Neural cell (in vitro differentiated cells): Measurements from ENCODE around the gene SPAG8.

Source experiments
- EP300 ChIP-seq: fragments of 450-650 bp; conservative IDR thresholded peaks from 2 replicates; pipeline ENCODE4 v1.6.1; 2014; ENCODE audit warnings: antibody characterized with exemption, mild to moderate bottlenecking, moderate library complexity; ENCODE audit not compliant: poor library complexity, severe bottlenecking
- EZH2 ChIP-seq: fragments of 200-600, 300-800 bp; shearing (Covaris generic), sonication (generic); IDR thresholded peaks from 2 replicates; pipeline ENCODE4 v1.6.1; 2014; ENCODE audit warnings: antibody characterized with exemption, low read length, borderline replicate concordance, mild to moderate bottlenecking; ENCODE audit not compliant: insufficient read depth, poor library complexity, severe bottlenecking
- MXI1 ChIP-seq: fragments of 450-650 bp; conservative IDR thresholded peaks from 2 replicates; pipeline ENCODE4 v1.6.1; 2014; ENCODE audit warnings: antibody characterized with exemption, mild to moderate bottlenecking; ENCODE audit not compliant: poor library complexity, severe bottlenecking
- POLR2AphosphoS5 ChIP-seq: IDR thresholded peaks from 2 replicates; pipeline ENCODE4 v1.6.1; 2012
- RAD21 ChIP-seq: fragments of 450-650 bp; conservative IDR thresholded peaks from 2 replicates; pipeline ENCODE4 v1.6.1; 2014; ENCODE audit warnings: antibody characterized with exemption, mild to moderate bottlenecking, moderate library complexity
- SMC3 ChIP-seq: fragments of 450-650 bp; conservative IDR thresholded peaks from 2 replicates; pipeline ENCODE4 v1.6.1; 2014; ENCODE audit warnings: antibody characterized with exemption, mild to moderate bottlenecking, moderate library complexity; ENCODE audit not compliant: poor library complexity
- TAF1 ChIP-seq: IDR thresholded peaks from 2 replicates; pipeline ENCODE4 v1.6.1; 2012; ENCODE audit warnings: low read depth
- TF ChIP-seq, protein P1 (sequence below): fragments of 450-650 bp; IDR thresholded peaks from 2 replicates; pipeline ENCODE4 v1.5.1; 2014; ENCODE audit warnings: antibody characterized with exemption, mild to moderate bottlenecking, moderate library complexity; ENCODE audit not compliant: poor library complexity, severe bottlenecking

DNA sequence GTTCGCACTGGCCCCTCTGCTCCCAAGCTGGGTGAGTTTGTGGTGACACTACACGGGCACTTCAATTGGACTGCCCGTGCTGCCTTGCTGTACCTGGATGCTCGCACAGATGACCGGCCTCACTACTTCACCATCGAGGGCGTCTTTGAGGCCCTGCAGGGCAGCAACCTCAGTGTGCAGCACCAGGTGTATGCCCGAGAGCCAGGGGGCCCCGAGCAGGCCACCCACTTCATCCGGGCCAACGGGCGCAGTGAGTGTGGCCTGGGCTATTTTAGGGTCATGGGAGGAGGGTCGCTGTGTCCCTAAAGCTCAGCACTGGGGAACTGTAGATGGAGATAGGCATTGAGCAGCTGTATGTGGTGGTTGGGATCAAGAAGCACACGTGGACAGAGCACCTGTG, 19.2 kb downstream of the SPAG8 start:
- TF ChIP-seq, protein P1, sequence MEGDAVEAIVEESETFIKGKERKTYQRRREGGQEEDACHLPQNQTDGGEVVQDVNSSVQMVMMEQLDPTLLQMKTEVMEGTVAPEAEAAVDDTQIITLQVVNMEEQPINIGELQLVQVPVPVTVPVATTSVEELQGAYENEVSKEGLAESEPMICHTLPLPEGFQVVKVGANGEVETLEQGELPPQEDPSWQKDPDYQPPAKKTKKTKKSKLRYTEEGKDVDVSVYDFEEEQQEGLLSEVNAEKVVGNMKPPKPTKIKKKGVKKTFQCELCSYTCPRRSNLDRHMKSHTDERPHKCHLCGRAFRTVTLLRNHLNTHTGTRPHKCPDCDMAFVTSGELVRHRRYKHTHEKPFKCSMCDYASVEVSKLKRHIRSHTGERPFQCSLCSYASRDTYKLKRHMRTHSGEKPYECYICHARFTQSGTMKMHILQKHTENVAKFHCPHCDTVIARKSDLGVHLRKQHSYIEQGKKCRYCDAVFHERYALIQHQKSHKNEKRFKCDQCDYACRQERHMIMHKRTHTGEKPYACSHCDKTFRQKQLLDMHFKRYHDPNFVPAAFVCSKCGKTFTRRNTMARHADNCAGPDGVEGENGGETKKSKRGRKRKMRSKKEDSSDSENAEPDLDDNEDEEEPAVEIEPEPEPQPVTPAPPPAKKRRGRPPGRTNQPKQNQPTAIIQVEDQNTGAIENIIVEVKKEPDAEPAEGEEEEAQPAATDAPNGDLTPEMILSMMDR = no peak
- TF ChIP-seq POLR2AphosphoS5 (no peak), RAD21 (no peak), EP300 (no peak), EZH2 (no peak), TAF1 (no peak), SMC3 (no peak), MXI1 (no peak)
